NCI-H526 (cell line): ENCODE measurements around the gene LRIG1.

Experiments used
- DNase-seq, 2 experiments: peaks; one replicate each; lab custom pipeline; 2025; lab: John Stamatoyannopoulos, UW

LRIG1 gene

GRCh38 chr3:66486646-66487045 is 14.2 kb downstream of the LRIG1 start:
- DNase-seq = no peak

GRCh38 chr3:66486202-66486601 is 14.6 kb downstream of the LRIG1 start:
- no peak for DNase-seq

- DNase-seq = no peak
Measured at GRCh38 chr3:66485291-66485968, 15.4 kb downstream of the LRIG1 start.

- DNase-seq = no peak
Measured at GRCh38 chr3:66484106-66484844, 16.5 kb downstream of the LRIG1 start.

- peak; percentile 38 to 56 for DNase-seq
Measured at GRCh38 chr3:66483409-66483906, 17.4 kb downstream of the LRIG1 start.

- peak in 1 of 2 experiments; percentile 40 for DNase-seq
Measured at GRCh38 chr3:66483006-66483405, 17.8 kb downstream of the LRIG1 start.

GRCh38 chr3:66482018-66482404 is 18.8 kb downstream of the LRIG1 start:
- no peak for DNase-seq

GRCh38 chr3:66481071-66482017 is 19.5 kb downstream of the LRIG1 start:
- peak; percentile 25 to 32 for DNase-seq

GRCh38 chr3:66480666-66481065 is 20.2 kb downstream of the LRIG1 start:
- no peak for DNase-seq

- no peak for DNase-seq
Measured at GRCh38 chr3:66479532-66479947, 21.3 kb downstream of the LRIG1 start.

- no peak for DNase-seq
Measured at GRCh38 chr3:66478960-66479359, 21.9 kb downstream of the LRIG1 start.

- DNase-seq = no peak
Measured at GRCh38 chr3:66477856-66478255, 23.0 kb downstream of the LRIG1 start.

GRCh38 chr3:66476852-66477381 is 23.9 kb downstream of the LRIG1 start:
- DNase-seq = peak; percentile 17 to 42

- DNase-seq = peak; percentile 82 to 84
Measured at GRCh38 chr3:66475386-66476020, 25.3 kb downstream of the LRIG1 start.

GRCh38 chr3:66473692-66474091 is 27.1 kb downstream of the LRIG1 start:
- no peak for DNase-seq

GRCh38 chr3:66473181-66473580 is 27.6 kb downstream of the LRIG1 start:
- DNase-seq = peak in 1 of 2 experiments; percentile 24

- no peak for DNase-seq
Measured at GRCh38 chr3:66472313-66473134, 28.3 kb downstream of the LRIG1 start.

GRCh38 chr3:66470956-66471686 is 29.7 kb downstream of the LRIG1 start:
- DNase-seq = peak in 1 of 2 experiments; percentile 29

- DNase-seq = peak; percentile 14 to 58
Measured at GRCh38 chr3:66470285-66470684, 30.5 kb downstream of the LRIG1 start.

- DNase-seq = peak; percentile 62 to 70
Measured at GRCh38 chr3:66469220-66469640, 31.6 kb downstream of the LRIG1 start.
